ENCODE results near the gene ASTN2. TPM values are rescaled to one million over a fixed set of nuclear protein-coding genes. Genes with fewer than 3 reads are reported as not detected.

ASTN2 gene
- total and polyA plus RNA-seq, 9 of the 15 experiments (the other 6 are each of a cell fraction or from before 2014, with no cell fraction given): 0.56 to 3.5 (median 1.9) TPM

DNA sequence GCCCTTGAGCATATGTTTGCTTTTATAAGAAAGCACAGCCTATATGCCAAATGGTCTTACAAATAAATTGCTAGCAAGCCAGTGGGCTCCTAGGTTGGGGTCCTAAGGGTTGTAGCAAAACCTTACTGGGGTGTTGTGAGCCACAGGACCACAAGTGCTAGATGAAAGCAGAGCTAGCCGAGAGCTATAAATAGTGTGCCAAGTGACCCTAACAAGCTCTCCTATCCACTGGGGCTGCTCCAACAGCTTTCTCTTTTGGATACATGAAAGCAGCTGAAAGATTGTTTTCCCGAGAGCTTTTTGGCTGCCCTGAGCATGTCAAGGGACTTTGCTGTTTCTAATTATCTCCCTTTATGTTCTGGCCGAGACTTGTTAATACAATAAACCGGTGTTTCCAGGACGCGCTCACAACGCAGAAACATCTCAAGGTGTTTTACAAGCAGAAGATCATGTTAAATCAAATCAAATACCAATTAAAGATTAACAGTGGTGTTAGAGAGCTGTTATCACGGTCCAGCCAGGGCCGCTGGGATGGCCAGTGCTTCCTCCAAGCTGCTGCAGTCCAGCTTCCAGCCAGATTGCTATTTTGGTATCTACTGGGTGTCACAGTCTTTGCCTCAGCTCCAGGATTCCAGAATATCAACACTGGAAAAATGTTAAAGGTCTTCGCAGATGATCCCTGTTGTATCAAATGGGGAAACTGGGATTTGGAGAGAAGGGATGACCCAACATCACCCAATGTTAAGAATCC lies 351.0 kb downstream of the ASTN2 start:
- H3K27ac ChIP-seq (ENCODE audit: extremely low read depth, low read depth, low read length): no peak overlapping the region
- no TSS peak for BruUV-seq (replicated peaks)

More for the DNA sequence above, 351.0 kb downstream of the ASTN2 start:
- Histone ChIP-seq H3K4me3 (no peak overlapping the region), H3K27me3 (ENCODE audit: control insufficient read depth in 2 of 2, insufficient read depth in 2 of 2, low read length in 2 of 2) (no peaks in the 10 kb centered on the region), H3K9me1 (ENCODE audit: control insufficient read depth, insufficient read depth, low read length) (no peaks in the 10 kb centered on the region), H3K9ac (ENCODE audit: insufficient read depth in 1 of 2, low read depth in 2 of 2, low read length in 2 of 2) (no peak overlapping the region), H2AFZ (ENCODE audit: low read depth, low read length) (no peak overlapping the region), H3K9me3 (replicated peaks; ENCODE audit: control insufficient read depth, insufficient read depth, low read depth, low read length) (no peaks in the 10 kb centered on the region), H3K4me1 (replicated peaks in 1 of 2; ENCODE audit: control insufficient read depth in 2 of 2, insufficient read depth in 2 of 2, low read length in 2 of 2) (no peaks in the 10 kb centered on the region), H3K79me2 (ENCODE audit: control insufficient read depth, insufficient read depth, low read length) (no peaks in the 10 kb centered on the region), H3K4me2 (ENCODE audit: insufficient read depth, low read length) (no peak overlapping the region), H3K36me3 (ENCODE audit: control insufficient read depth, insufficient read depth, low read length) (no peaks in the 10 kb centered on the region), H4K20me1 (replicated peaks; ENCODE audit: control insufficient read depth, insufficient read depth, low read length) (no peaks in the 10 kb centered on the region)
- ChIA-PET CTCF (ENCODE audit: low intra/inter-chr PET ratio) (no interaction called here), POLR2A (no interaction called here)
- 2% methylated on average over 10 of the region's 10 CpGs for WGBS (ENCODE audit: insufficient coverage, low coverage, missing lambda C conversion rate)
- in situ Hi-C loops (cut with MboI): no loop called here
- intact Hi-C loops (cut with micrococcal nuclease): no loop called here
- FAIRE-seq (no peak), DNase-seq (ENCODE audit: extremely low read depth in 1 of 4, low spot score in 3 of 4) (no peak), ATAC-seq (no peak)
- no peak for TF ChIP-seq SMAD4 (CRISPR knock-in tag; conservative IDR thresholded peaks at IDR 0.05)
- TF ChIP-seq ZNF695 (CRISPR knock-in tag; IDR thresholded peaks at IDR 0.05): no peak
- no peak for TF ChIP-seq RBM14 (IDR thresholded peaks at IDR 0.05; ENCODE audit: borderline replicate concordance, insufficient read depth, low read depth, low read length)
- TF ChIP-seq, protein P1, sequence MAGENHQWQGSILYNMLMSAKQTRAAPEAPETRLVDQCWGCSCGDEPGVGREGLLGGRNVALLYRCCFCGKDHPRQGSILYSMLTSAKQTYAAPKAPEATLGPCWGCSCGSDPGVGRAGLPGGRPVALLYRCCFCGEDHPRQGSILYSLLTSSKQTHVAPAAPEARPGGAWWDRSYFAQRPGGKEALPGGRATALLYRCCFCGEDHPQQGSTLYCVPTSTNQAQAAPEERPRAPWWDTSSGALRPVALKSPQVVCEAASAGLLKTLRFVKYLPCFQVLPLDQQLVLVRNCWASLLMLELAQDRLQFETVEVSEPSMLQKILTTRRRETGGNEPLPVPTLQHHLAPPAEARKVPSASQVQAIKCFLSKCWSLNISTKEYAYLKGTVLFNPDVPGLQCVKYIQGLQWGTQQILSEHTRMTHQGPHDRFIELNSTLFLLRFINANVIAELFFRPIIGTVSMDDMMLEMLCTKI (IDR thresholded peaks at IDR 0.05; ENCODE audit: partially characterized antibody): no peak
- no peak for TF ChIP-seq ETV6 (IDR thresholded peaks at IDR 0.05; ENCODE audit: borderline replicate concordance in 1 of 2, low read depth in 2 of 2, low read length in 1 of 2)
- TF ChIP-seq ETV6 (CRISPR knock-in tag; IDR thresholded peaks at IDR 0.05; ENCODE audit: borderline replicate concordance): no peak
- TF ChIP-seq SREBF1 (IDR thresholded peaks at IDR 0.05; ENCODE audit: borderline replicate concordance, low read depth, low read length): no peak
- no peak for TF ChIP-seq MBD2 (IDR thresholded peaks at IDR 0.05; ENCODE audit: borderline replicate concordance, low read depth)
- TF ChIP-seq ESRRB (CRISPR knock-in tag; IDR thresholded peaks at IDR 0.05; ENCODE audit: borderline replicate concordance): no peak
- TF ChIP-seq TEAD1 (CRISPR knock-in tag; IDR thresholded peaks at IDR 0.05): no peak
- TF ChIP-seq ZNF561 (CRISPR knock-in tag; conservative IDR thresholded peaks at IDR 0.05): no peak
- no peak for TF ChIP-seq HDGF (IDR thresholded peaks at IDR 0.05)
- no peak for TF ChIP-seq ZSCAN32 (CRISPR knock-in tag; IDR thresholded peaks at IDR 0.05)
- no peak for TF ChIP-seq THRAP3 (IDR thresholded peaks at IDR 0.05; ENCODE audit: borderline replicate concordance)
- no peak for TF ChIP-seq RAD21 (CRISPR knock-in tag; conservative IDR thresholded peaks at IDR 0.05 in 1 of 2, IDR thresholded peaks at IDR 0.05 in 1 of 2)
- TF ChIP-seq STAG1 (CRISPR knock-in tag; IDR thresholded peaks at IDR 0.05; ENCODE audit: borderline replicate concordance): no peak
- no peak for TF ChIP-seq NELFE (IDR thresholded peaks at IDR 0.05; ENCODE audit: insufficient read depth, insufficient read length)
- no peak for TF ChIP-seq PCBP2 (IDR thresholded peaks at IDR 0.05; ENCODE audit: low read depth, low read length, poor library complexity, severe bottlenecking)
- TF ChIP-seq XRCC3 (IDR thresholded peaks at IDR 0.05): no peak
- TF ChIP-seq SRF (CRISPR knock-in tag; IDR thresholded peaks at IDR 0.05): no peak

Measured in K562 (cell line).